Measurements from ENCODE around the gene VPS11.

DNA sequence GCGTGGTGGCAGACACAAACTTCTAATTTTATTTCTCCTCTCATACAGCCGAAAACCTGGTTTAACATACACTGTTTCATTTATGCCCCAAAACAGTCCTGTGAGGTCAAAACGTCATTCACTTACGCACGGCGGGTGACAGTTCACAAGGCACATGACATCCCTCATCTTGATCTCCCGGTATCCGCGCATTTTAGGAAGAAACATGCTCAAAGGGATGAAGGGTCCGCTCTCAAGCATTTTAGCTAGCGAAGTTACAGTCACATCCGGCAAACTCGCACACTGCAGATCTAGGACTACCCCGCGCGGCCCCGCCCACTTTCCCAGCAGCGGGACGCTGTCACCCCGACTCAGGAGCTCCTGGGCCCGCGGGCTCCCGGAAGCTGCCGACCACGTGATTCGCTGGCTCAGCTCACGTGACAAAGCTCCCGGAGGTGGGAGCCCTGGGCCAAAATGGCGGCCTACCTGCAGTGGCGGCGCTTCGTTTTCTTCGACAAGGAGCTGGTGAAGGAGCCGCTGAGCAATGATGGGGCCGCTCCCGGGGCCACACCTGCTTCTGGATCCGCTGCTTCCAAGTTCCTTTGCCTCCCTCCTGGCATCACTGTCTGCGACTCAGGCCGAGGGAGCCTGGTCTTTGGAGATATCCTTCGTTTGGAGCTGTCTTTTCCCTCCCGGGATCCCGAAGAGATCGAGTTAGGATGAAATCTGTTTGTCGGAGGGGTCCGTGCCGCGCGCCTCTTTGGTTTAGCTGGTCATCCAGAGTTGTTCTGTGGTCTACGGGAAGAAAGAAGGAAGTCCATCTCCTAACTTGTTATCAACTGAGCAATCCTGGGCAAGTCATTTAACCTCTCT lies at the start of gene VPS11:
- TF ChIP-seq, protein P1, sequence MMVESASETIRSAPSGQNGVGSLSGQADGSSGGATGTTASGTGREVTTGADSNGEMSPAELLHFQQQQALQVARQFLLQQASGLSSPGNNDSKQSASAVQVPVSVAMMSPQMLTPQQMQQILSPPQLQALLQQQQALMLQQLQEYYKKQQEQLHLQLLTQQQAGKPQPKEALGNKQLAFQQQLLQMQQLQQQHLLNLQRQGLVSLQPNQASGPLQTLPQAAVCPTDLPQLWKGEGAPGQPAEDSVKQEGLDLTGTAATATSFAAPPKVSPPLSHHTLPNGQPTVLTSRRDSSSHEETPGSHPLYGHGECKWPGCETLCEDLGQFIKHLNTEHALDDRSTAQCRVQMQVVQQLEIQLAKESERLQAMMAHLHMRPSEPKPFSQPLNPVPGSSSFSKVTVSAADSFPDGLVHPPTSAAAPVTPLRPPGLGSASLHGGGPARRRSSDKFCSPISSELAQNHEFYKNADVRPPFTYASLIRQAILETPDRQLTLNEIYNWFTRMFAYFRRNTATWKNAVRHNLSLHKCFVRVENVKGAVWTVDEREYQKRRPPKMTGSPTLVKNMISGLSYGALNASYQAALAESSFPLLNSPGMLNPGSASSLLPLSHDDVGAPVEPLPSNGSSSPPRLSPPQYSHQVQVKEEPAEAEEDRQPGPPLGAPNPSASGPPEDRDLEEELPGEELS (CRISPR knock-in tag; IDR thresholded peaks at IDR 0.05): no peak
- TF ChIP-seq, protein P2, sequence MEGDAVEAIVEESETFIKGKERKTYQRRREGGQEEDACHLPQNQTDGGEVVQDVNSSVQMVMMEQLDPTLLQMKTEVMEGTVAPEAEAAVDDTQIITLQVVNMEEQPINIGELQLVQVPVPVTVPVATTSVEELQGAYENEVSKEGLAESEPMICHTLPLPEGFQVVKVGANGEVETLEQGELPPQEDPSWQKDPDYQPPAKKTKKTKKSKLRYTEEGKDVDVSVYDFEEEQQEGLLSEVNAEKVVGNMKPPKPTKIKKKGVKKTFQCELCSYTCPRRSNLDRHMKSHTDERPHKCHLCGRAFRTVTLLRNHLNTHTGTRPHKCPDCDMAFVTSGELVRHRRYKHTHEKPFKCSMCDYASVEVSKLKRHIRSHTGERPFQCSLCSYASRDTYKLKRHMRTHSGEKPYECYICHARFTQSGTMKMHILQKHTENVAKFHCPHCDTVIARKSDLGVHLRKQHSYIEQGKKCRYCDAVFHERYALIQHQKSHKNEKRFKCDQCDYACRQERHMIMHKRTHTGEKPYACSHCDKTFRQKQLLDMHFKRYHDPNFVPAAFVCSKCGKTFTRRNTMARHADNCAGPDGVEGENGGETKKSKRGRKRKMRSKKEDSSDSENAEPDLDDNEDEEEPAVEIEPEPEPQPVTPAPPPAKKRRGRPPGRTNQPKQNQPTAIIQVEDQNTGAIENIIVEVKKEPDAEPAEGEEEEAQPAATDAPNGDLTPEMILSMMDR (IDR thresholded peaks at IDR 0.05): no peak
- TF ChIP-seq, protein P3, sequence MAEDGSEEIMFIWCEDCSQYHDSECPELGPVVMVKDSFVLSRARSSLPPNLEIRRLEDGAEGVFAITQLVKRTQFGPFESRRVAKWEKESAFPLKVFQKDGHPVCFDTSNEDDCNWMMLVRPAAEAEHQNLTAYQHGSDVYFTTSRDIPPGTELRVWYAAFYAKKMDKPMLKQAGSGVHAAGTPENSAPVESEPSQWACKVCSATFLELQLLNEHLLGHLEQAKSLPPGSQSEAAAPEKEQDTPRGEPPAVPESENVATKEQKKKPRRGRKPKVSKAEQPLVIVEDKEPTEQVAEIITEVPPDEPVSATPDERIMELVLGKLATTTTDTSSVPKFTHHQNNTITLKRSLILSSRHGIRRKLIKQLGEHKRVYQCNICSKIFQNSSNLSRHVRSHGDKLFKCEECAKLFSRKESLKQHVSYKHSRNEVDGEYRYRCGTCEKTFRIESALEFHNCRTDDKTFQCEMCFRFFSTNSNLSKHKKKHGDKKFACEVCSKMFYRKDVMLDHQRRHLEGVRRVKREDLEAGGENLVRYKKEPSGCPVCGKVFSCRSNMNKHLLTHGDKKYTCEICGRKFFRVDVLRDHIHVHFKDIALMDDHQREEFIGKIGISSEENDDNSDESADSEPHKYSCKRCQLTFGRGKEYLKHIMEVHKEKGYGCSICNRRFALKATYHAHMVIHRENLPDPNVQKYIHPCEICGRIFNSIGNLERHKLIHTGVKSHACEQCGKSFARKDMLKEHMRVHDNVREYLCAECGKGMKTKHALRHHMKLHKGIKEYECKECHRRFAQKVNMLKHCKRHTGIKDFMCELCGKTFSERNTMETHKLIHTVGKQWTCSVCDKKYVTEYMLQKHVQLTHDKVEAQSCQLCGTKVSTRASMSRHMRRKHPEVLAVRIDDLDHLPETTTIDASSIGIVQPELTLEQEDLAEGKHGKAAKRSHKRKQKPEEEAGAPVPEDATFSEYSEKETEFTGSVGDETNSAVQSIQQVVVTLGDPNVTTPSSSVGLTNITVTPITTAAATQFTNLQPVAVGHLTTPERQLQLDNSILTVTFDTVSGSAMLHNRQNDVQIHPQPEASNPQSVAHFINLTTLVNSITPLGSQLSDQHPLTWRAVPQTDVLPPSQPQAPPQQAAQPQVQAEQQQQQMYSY (CRISPR knock-in tag; IDR thresholded peaks at IDR 0.05): no peak

All from WTC11 (cell line).